ENCODE measurements around the gene SLC43A2.
"Not testable (repeated sequence)": the region's sequence is repeated elsewhere in the genome, so short reads cannot be mapped to it uniquely, and the experiment has no call there.

Gene SLC43A2

DNA sequence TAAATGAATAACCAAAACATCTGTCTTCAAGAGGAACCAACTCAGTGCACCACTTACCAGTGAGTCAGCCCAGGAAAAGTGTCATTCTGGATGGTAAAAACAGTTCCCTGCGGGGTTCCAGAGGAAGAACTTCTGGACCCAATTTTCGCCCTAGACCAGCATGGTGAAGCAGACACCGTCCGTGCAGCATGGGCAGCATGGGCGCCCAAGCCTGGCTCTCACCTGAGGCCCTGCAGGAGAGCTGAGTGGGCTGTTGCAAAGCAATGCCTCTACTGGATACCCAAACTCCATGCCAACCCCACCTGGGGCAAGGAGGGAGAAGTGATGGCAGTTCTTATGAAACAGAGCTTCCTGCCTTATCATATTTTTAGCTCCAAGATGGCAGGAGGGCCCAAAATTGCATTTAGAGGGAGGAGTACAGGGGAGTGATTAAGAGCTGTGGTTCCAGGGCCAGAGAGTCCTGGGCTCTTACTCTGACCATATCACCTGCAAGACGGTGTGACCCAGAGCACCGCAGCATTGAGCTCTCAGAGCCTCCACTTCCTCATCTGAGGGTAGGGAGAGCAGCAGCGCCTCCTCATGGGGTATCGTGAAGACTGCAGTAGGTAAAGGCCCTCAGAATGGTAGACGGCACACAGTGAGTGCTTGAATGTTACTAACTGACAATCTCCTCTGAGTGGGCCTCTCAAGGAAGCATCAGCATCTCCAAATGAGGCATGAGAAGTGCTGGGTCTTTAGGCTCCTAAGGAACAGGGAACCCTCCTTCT is 95.6 kb downstream of the SLC43A2 start:
- DNase-seq: no peak

DNA sequence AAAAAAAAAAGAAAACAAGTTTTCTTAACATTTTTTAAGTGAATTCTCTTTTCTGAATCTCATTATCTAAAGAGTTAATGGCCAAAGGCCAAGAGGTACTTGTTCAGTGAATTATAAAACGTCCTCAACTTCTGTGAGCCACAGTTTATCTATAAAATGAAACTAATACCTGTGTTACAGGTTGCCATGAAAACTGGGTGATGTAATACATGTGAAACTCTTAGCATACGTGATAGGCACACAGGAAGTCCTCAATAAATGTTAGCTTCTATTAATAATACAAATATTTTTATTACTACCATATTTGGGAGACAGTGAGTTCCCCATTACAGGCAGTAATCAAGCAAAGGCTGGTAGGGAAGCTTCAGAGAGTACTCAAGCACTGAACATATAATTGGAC is 98.8 kb downstream of the SLC43A2 start:
- DNase-seq: no peak

DNA sequence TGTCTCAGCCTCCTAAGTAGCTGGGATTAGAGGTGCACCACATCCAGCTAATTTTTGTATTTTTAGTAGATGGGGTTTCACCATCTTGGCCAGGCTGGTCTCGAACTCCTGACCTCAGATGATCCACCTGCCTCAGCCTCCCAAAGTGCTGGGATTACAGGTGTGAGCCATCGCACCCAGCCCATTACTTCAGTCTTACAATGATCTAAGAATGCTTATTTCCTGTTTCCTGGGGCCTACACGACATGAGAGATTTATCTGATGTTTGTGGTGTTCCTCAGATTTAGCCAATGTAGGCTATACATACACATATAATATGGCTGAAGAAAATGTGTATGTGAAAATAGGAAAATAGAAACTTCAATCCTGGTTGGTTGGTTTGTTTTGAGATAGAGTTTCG is 101.8 kb downstream of the SLC43A2 start:
- DNase-seq: not testable (repeated sequence)

DNA sequence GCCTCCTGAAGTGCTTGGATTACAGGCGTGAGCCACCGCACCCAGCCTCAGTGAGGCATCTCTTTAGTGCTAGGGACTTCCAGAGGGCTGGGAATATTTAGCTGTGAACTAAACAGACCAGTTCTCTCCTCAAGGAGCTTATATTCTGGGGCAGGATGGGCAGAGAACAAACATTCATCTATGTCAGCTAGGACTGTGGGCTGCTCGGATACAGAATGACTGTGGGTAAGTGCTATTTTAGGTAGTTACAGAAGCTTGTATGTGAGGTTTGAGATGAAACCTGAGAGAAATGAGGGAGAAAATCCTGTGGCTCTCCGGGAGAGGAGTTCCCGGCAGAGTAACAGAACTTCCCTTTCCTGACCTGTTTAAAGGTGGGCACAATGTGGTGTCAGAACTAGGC is 106.0 kb downstream of the SLC43A2 start:
- no peak for DNase-seq

DNA sequence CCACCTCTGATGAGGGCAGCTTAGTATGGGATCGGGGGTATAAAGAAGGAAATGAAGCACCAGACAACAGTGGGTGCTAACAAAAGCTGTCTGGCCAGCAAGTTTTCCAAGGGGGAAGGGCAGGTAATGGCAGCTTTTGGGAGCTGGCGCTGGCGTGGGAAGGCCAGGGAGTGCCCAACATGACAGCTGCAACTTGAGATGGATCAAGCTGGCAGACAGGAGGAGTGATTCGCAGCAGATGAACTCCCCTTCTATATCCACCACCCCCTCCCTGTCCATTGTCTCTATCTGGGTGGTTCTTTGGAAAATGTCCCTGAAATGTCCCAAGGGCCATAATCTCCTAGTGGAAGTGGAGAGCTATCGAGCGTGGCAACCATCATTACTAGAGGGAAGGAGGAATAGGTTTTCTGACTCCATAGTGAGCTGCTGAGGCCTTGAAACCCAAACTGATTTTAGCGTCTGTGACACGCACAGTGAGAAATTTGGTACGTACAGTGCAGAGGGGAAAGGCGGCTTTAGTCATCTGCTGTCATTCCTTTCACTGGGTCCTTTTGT is 107.5 kb downstream of the SLC43A2 start:
- DNase-seq: no peak

DNA sequence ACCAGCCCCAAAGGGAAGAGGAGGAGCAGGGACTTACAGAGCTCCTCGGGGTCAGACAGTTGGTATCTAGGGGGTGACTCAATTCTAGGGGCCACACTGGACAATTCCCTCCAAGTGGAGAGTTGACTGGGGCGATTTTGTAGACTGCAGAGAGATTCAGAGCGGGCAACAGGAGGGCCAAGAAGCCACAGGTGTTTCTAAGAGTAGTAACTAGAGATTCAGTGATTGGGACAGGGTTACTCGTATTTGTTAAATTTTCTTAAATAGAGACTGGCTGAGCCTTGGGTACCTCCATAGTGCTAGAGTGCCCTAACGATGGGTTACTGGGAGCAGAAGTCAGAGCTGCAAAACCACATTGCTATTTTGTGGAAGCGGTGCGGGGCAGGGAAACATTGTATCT is 109.0 kb downstream of the SLC43A2 start:
- DNase-seq: no peak

All from NCI-H2029 (cell line).